Activated CD4-positive, alpha-beta T cell treated with anti-CD3 and anti-CD28 coated beads, Interleukin-10, Interleukin-2, amounts not matched to agents 100 ng/mL and 50 ng/mL, durations not matched to agents 16 hours and 8 hours (primary cell): Measurements from ENCODE around the gene C2orf15.
A peak's percentile ranks its signal among the peaks of the same experiment; 100 is the strongest.
"Not testable (repeated sequence)": the region's sequence is repeated elsewhere in the genome, so short reads cannot be mapped to it uniquely, and the experiment has no call there.

Source experiments
- DNase-seq: peaks from one replicate; pipeline ENCODE4 v3.0.0-alpha.2; 2020

C2orf15 gene

GRCh38 chr2:99169534-99169933 lies 28.0 kb downstream of the C2orf15 start:
- DNase-seq: peak; percentile 47

GRCh38 chr2:99171377-99172140 lies 30.1 kb downstream of the C2orf15 start:
- DNase-seq: no peak

- peak; percentile 94 for DNase-seq
Observed at GRCh38 chr2:99180755-99181623, 39.5 kb downstream of the C2orf15 start, which contains the start of the genes MITD1 and MRPL30. Gene MITD1 (minus strand): TSS chr2:99181058. CDS start chr2:99180981, 77 bp downstream. Gene MRPL30 (plus strand): TSS chr2:99181184. CDS start chr2:99186204, 5,020 bp downstream.

- DNase-seq: no peak
Observed at GRCh38 chr2:99181624-99182000, 40.1 kb downstream of the C2orf15 start.

- DNase-seq: no peak
Observed at GRCh38 chr2:99183025-99183424, 41.5 kb downstream of the C2orf15 start.

- DNase-seq: no peak
Observed at GRCh38 chr2:99184811-99185210, 43.3 kb downstream of the C2orf15 start.

GRCh38 chr2:99187011-99187410 lies 45.5 kb downstream of the C2orf15 start:
- no peak for DNase-seq

- DNase-seq: peak; percentile 19
Observed at GRCh38 chr2:99188357-99188756, 46.9 kb downstream of the C2orf15 start.

- no peak for DNase-seq
Observed at GRCh38 chr2:99190548-99190947, 49.0 kb downstream of the C2orf15 start.

GRCh38 chr2:99192364-99192763 lies 50.9 kb downstream of the C2orf15 start:
- not testable (repeated sequence) for DNase-seq

- no peak for DNase-seq
Observed at GRCh38 chr2:99198103-99198841, 56.8 kb downstream of the C2orf15 start.

GRCh38 chr2:99200076-99200800 lies 58.7 kb downstream of the C2orf15 start:
- DNase-seq: no peak
